ENCODE results near the gene PRAMEF5.
"Not testable (repeated sequence)": the region's sequence is repeated elsewhere in the genome, so short reads cannot be mapped to it uniquely, and the experiment has no call there.

DNA sequence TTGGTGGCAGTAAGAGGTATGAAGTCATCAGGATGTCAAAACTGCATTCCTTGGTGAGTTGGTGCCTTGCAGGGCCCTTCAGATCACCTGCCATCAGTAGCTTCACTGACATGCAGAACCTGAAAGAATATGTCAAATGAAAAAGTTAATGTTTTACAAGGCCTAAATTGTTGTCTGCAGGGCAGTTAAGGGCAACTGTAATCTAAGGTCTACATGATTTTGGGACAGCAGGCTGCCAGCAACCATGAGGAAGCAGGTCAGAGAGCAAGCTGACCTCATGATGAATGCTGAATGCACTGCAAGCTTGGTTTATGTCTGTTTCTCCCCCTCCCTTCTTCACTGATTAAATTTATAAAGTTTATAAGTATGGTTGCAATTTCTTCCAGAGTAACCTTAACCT, 48.2 kb downstream of the PRAMEF5 start:
- not testable (repeated sequence) for TF ChIP-seq CTCF, POLR2A (IDR thresholded peaks at IDR 0.05)
